HCT116 (cell line): ENCODE measurements around the gene EIF4E.
"Not testable (repeated sequence)": the region's sequence is repeated elsewhere in the genome, so short reads cannot be mapped to it uniquely, and the experiment has no call there.

Experiments used
- CTCF ChIP-seq, 3 experiments: fragments of 200-600 bp in 1 of 3; sonication (generic) in 1 of 3; IDR thresholded peaks in 2 of 3; conservative IDR thresholded peaks in 1 of 3; 2 replicates each; pipeline ENCODE4 v1.5.1; 2012 to 2017; ENCODE audit warnings: low read depth in 2 of 3, low read length in 2 of 3, antibody characterized with exemption in 1 of 3, borderline replicate concordance in 1 of 3, control low read depth in 1 of 3, mild to moderate bottlenecking in 1 of 3, mixed read lengths in 1 of 3, mixed run types in 1 of 3, moderate library complexity in 1 of 3; ENCODE audit not compliant: insufficient read depth in 1 of 3
- EZH2 ChIP-seq: fragments of 200-600 bp; sonication (generic); IDR thresholded peaks from 2 replicates; pipeline ENCODE4 v1.6.1; 2017; ENCODE audit warnings: antibody characterized with exemption, mixed run types
- MAX ChIP-seq: IDR thresholded peaks from 2 replicates; pipeline ENCODE4 v1.6.1; 2012
- POLR2A ChIP-seq: IDR thresholded peaks from 2 replicates; pipeline ENCODE4 v1.7.0; 2011; ENCODE audit warnings: borderline replicate concordance; ENCODE audit not compliant: insufficient read depth, insufficient read length; ENCODE audit errors: extremely low read depth
- RAD21 ChIP-seq: IDR thresholded peaks from 2 replicates; pipeline ENCODE4 v1.6.1; 2012; ENCODE audit warnings: low read depth, mild to moderate bottlenecking
- REST ChIP-seq: IDR thresholded peaks from 2 replicates; pipeline ENCODE4 v1.6.1; 2012; ENCODE audit warnings: low read depth
- SP1 ChIP-seq: IDR thresholded peaks from 2 replicates; pipeline ENCODE4 v1.6.1; 2012; ENCODE audit warnings: low read depth
- YY1 ChIP-seq: IDR thresholded peaks from 2 replicates; pipeline ENCODE4 v1.6.1; 2011; ENCODE audit warnings: low read length, low read depth, moderate library complexity, mild to moderate bottlenecking; ENCODE audit not compliant: insufficient replicate concordance; ENCODE audit errors: extremely low read depth
- ZFX ChIP-seq: fragments of 450-650 bp; IDR thresholded peaks from 2 replicates; pipeline ENCODE4 v1.6.1; 2017
- ZNF274 ChIP-seq: fragments of 200-500 bp; sonication (Bioruptor generic); IDR thresholded peaks from 2 replicates; pipeline ENCODE4 v1.6.1; 2014; ENCODE audit warnings: mild to moderate bottlenecking, low read depth, low read length, inconsistent platforms

- TF ChIP-seq POLR2A; CTCF (IDR thresholded peaks at IDR 0.05 in 2 of 3, conservative IDR thresholded peaks at IDR 0.05 in 1 of 3; ENCODE audit: borderline replicate concordance in 1 of 3, insufficient read depth in 1 of 3, low read depth in 2 of 3, low read length in 2 of 3); RAD21; REST; ZFX; MAX; SP1; YY1; ZNF274; EZH2: not testable (repeated sequence)
These were observed 48.0 kb downstream of the EIF4E start for GRCh38 chr4:98880884-98881283.
